WERI-Rb-1 (cell line): ENCODE measurements around the gene SMYD3.

Experiments
- DNase-seq: peaks from one replicate; pipeline ENCODE4 v3.0.0-alpha.2; 2020
- H3K27ac ChIP-seq: fragments of 250-450 bp; sonication (Bioruptor Pico); 2 replicates; pipeline ENCODE4 v1.5.1; 2020; ENCODE audit warnings: mild to moderate bottlenecking, moderate library complexity
- H3K27me3 ChIP-seq: fragments of 250-450 bp; sonication (Bioruptor Pico); 2 replicates; pipeline ENCODE4 v1.5.1; 2021; ENCODE audit warnings: mild to moderate bottlenecking, low read depth, moderate library complexity; ENCODE audit not compliant: insufficient read depth, severe bottlenecking
- H3K36me3 ChIP-seq: fragments of 250-450 bp; sonication (Bioruptor Pico); 2 replicates; pipeline ENCODE4 v1.5.1; 2020; ENCODE audit warnings: mild to moderate bottlenecking, moderate library complexity
- H3K4me3 ChIP-seq: 2 replicates; pipeline ENCODE4 v1.5.1; 2011; ENCODE audit warnings: low read depth, mild to moderate bottlenecking, control low read depth, low read length
- H3K9me3 ChIP-seq: fragments of 250-450 bp; sonication (Bioruptor Pico); 2 replicates; pipeline ENCODE4 v1.5.1; 2021; ENCODE audit warnings: mild to moderate bottlenecking, moderate library complexity; ENCODE audit not compliant: severe bottlenecking
- TF ChIP-seq, protein P1 (sequence below): IDR thresholded peaks from 2 replicates; pipeline ENCODE4 v1.5.1; 2011; ENCODE audit warnings: low read depth, mild to moderate bottlenecking, control low read depth, inconsistent platforms, low read length

The SMYD3 gene

DNA sequence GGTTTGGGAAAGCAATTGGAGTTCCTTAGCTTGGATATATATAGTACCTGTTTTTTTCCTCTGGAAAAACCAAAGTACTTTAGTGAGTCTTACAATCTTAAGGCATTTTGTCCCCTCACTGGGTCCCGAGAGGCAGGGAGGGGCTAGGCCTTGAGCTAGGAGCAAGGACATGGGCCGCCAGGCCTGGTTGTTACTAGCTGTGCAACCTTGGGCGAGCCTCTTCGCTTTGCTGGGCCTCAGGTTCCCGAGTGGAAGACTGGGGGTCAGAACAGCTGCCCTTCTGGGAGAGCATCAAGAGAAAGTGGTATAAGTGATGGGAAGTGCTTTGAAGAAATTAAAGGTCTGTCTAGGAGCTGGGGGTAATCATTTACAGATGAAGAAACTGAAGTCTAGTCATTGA, 799.1 kb downstream of the SMYD3 start:
- Histone ChIP-seq H3K9me3 (no peaks in the 10 kb centered on the region), H3K27ac (no peak overlapping the region), H3K27me3 (no peaks in the 10 kb centered on the region), H3K4me3 (no peak overlapping the region), H3K36me3 (no peaks in the 10 kb centered on the region)
- TF ChIP-seq, protein P1, sequence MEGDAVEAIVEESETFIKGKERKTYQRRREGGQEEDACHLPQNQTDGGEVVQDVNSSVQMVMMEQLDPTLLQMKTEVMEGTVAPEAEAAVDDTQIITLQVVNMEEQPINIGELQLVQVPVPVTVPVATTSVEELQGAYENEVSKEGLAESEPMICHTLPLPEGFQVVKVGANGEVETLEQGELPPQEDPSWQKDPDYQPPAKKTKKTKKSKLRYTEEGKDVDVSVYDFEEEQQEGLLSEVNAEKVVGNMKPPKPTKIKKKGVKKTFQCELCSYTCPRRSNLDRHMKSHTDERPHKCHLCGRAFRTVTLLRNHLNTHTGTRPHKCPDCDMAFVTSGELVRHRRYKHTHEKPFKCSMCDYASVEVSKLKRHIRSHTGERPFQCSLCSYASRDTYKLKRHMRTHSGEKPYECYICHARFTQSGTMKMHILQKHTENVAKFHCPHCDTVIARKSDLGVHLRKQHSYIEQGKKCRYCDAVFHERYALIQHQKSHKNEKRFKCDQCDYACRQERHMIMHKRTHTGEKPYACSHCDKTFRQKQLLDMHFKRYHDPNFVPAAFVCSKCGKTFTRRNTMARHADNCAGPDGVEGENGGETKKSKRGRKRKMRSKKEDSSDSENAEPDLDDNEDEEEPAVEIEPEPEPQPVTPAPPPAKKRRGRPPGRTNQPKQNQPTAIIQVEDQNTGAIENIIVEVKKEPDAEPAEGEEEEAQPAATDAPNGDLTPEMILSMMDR, result no peak
- no peak for DNase-seq

DNA sequence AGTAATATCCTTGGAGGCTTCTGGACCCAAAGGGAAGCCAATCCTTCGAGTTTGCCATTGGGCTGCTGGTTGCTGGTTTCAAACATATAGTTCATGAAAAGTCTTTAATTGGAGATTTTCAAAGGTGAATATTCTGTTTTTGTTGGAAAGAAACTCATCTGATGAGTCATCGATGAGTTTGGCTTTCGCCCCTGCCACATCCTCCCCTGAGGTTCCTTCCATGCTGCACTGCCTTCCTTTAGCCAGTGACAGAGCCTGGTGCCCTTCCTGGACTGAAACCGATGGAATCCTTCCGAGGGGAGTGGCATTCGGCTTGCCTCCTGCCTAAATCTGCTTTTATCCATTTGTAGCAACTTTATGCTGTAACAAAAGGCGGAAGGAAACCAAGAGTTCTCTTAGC, 802.3 kb downstream of the SMYD3 start:
- H3K9me3 ChIP-seq, result no peaks in the 10 kb centered on the region
- TF ChIP-seq, protein P1, result no peak
- H3K36me3 ChIP-seq, result no peaks in the 10 kb centered on the region
- no peaks in the 10 kb centered on the region for H3K27me3 ChIP-seq
- H3K27ac ChIP-seq, result no peak overlapping the region
- DNase-seq, result no peak
- no peak overlapping the region for H3K4me3 ChIP-seq

DNA sequence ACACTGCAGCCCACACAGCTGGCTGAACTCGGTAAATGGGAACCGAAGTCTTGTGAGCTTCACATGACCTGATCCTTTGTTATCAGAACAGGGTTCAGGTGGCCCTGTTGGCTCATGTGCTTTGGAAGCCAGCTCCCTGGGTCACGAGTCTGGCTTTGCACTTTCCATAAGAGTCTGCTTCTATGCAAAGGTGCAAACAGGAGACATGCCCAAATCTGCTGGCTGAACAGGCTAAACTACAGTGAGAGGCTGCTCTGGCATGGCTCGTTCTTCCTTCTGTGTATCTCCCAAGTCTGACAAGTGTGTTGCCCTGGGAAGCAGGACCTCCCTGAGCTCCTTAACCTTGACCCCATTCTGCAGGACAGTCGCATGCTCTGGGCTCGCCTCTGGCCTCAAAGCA, 802.7 kb downstream of the SMYD3 start:
- H3K36me3 ChIP-seq, result no peaks in the 10 kb centered on the region
- H3K9me3 ChIP-seq, result no peaks in the 10 kb centered on the region
- H3K27ac ChIP-seq, result no peak overlapping the region
- no peak for DNase-seq
- no peak overlapping the region for H3K4me3 ChIP-seq
- no peaks in the 10 kb centered on the region for H3K27me3 ChIP-seq
- TF ChIP-seq, protein P1, result no peak

DNA sequence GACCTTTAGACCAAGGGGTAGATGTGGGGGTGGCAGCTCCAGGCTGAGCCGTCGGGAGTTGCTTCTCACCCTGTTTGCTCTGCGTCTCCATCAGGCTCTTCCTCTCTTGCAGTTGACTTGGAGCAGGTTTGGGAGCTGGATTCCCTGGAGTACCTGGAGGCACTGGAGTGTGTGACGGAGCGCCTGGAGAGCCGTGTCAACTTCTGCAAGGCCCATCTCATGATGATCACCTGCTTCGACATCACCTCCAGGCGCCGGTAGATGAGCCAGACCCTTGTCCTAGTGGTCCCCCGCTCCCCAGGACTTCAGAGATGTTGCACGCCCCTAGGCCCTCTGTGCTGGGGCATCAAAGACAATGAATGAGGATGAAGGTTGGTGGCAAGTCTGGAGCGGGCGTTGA, 804.7 kb downstream of the SMYD3 start:
- no peaks in the 10 kb centered on the region for H3K9me3 ChIP-seq
- H3K27me3 ChIP-seq, result no peaks in the 10 kb centered on the region
- TF ChIP-seq, protein P1, result no peak
- no peak overlapping the region for H3K4me3 ChIP-seq
- no peak overlapping the region for H3K27ac ChIP-seq
- DNase-seq, result no peak
- H3K36me3 ChIP-seq, result no peaks in the 10 kb centered on the region

DNA sequence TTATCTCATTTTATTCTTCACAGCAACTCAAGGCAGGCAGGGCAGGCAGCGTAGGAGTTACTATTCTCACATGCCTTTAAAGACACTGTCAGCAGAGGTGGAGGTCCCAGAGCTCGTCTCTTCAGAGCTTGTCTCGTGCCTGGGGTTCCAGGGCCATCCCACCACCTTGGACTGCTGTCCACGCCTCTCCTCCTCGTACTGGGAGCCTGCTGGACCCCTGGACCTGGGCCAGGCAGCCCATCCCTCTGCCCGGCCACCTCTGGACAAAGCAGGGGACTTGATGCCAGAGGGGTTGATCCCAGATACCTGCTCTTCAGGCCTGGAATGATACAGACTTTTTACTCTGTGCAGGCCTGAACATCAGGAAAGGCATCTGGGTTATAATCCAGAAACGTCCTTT, 805.4 kb downstream of the SMYD3 start:
- TF ChIP-seq, protein P1, result no peak
- Histone ChIP-seq H3K4me3 (no peak overlapping the region), H3K27me3 (no peaks in the 10 kb centered on the region), H3K36me3 (no peaks in the 10 kb centered on the region), H3K27ac (no peak overlapping the region), H3K9me3 (no peaks in the 10 kb centered on the region)
- DNase-seq, result no peak

DNA sequence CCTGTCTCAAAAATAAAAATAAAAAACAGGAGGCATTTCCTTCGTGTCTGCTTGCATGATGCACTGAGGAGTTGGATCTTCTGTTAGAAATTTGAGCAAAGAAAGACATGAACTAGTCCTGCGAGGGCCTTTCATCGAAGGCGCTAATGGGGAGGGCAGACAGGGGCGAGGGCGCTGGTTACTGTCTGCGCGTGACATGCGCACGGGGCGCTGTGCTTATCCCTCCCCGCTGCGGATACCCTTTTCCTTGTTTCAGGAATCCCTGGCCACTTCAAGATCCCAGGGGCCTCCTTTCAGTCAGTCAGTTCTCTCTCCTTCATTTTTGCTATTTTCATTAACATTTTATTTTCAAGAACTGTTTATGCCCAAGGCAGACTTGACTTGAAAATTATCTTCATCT, 806.4 kb downstream of the SMYD3 start:
- H3K4me3 ChIP-seq, result no peak overlapping the region
- H3K36me3 ChIP-seq, result no peaks in the 10 kb centered on the region
- TF ChIP-seq, protein P1, result no peak
- no peak overlapping the region for H3K27ac ChIP-seq
- peaks cover 2% of the 10 kb centered on the region for H3K9me3 ChIP-seq
- no peak for DNase-seq
- H3K27me3 ChIP-seq, result no peaks in the 10 kb centered on the region
